Hypothalamus (tissue), 51 donors: ENCODE data around the gene ARFRP1.
"Not testable (repeated sequence)": the region's sequence is repeated elsewhere in the genome, so short reads cannot be mapped to it uniquely, and the experiment has no call there.

Source experiments
- DNase-seq, 51 donors: peaks; one replicate each; lab custom pipeline; 2025; lab: John Stamatoyannopoulos, UW

The ARFRP1 gene

GRCh38 chr20:63680857-63681608, 26.7 kb downstream of the ARFRP1 start:
- DNase-seq: no peak

- DNase-seq: no peak
These were observed 27.3 kb downstream of the ARFRP1 start for GRCh38 chr20:63680427-63680826.

- no peak for DNase-seq
These were observed 27.9 kb downstream of the ARFRP1 start for GRCh38 chr20:63679799-63680305.

GRCh38 chr20:63678667-63679465, 28.9 kb downstream of the ARFRP1 start:
- no peak for DNase-seq

GRCh38 chr20:63678071-63678470, 29.7 kb downstream of the ARFRP1 start:
- no peak for DNase-seq

GRCh38 chr20:63675681-63676368, 32.0 kb downstream of the ARFRP1 start:
- no peak for DNase-seq

GRCh38 chr20:63673951-63674350, 33.8 kb downstream of the ARFRP1 start:
- DNase-seq: no peak

- no peak for DNase-seq
These were observed 35.1 kb downstream of the ARFRP1 start for GRCh38 chr20:63672666-63673065.

- not testable (repeated sequence) for DNase-seq
These were observed 36.1 kb downstream of the ARFRP1 start for GRCh38 chr20:63671695-63672094.

- DNase-seq: no peak
These were observed 39.4 kb downstream of the ARFRP1 start for GRCh38 chr20:63668351-63668750.

- DNase-seq: no peak
These were observed 39.9 kb downstream of the ARFRP1 start for GRCh38 chr20:63667858-63668257.

- DNase-seq: no peak
These were observed 42.1 kb downstream of the ARFRP1 start for GRCh38 chr20:63665708-63666107.

- DNase-seq: peak in 32 of 51 donors; percentile 5 to 74 (median 44)
These were observed 42.7 kb downstream of the ARFRP1 start for GRCh38 chr20:63664861-63665594.

GRCh38 chr20:63664143-63664851, 43.5 kb downstream of the ARFRP1 start:
- DNase-seq: no peak

- no peak for DNase-seq
These were observed 44.3 kb downstream of the ARFRP1 start for GRCh38 chr20:63663332-63664066.

GRCh38 chr20:63662813-63663189, 45.0 kb downstream of the ARFRP1 start:
- DNase-seq: no peak

- DNase-seq: no peak
These were observed 45.6 kb downstream of the ARFRP1 start for GRCh38 chr20:63661959-63662812.

GRCh38 chr20:63661108-63661507, 46.7 kb downstream of the ARFRP1 start:
- DNase-seq: no peak
